GM19035 (cell line): ENCODE data around the gene SLC5A10.
A peak's percentile ranks its signal among the peaks of the same experiment; 100 is the strongest.
"Not testable (repeated sequence)": the region's sequence is repeated elsewhere in the genome, so short reads cannot be mapped to it uniquely, and the experiment has no call there.

ENCODE experiments used
- ATAC-seq: cut with Tn5 transposase; IDR thresholded peaks from one replicate; pipeline ENCODE4 v1.9.1; 2021; ENCODE audit not compliant: unreplicated experiment

The SLC5A10 gene

DNA sequence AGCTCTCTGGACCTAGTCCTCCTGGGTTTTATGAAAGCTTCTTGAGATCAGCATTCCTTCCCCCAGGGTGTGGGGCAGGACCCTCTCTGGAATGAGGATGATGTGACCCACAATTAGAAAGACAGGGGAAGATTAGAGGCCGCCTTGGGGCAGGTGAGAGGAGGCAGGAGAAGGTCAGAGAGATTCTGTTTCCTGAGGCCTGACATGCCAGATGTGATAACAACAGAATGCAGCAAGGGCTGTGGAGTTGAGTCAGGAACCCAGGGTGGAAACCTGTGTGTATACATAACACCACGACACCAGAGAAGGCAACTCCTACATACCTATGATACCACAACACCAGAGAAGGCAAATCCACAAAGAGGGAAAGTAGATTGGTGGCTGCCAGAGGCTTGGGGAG lies 5.4 kb upstream of the SLC5A10 start:
- no peak for ATAC-seq

DNA sequence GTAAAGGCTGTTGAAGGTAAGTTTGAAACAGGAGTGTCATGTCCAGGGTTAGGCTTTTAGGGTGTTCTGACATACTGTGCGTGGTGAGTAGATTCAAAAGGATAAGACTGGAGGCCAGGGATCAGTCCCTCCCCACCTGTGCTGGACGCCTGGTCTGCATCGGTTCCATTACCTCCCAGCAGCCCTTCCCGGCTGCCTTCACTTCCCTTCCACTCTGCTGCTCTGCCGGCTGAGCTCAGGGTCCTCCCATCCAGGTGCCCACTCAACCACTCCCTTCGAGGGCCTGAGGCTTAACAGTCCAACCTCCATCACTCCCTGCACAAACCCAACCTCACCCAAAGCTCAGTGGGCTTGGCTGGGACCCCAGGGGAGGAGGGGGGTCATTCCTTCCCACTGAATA lies 4.1 kb upstream of the SLC5A10 start:
- no peak for ATAC-seq

DNA sequence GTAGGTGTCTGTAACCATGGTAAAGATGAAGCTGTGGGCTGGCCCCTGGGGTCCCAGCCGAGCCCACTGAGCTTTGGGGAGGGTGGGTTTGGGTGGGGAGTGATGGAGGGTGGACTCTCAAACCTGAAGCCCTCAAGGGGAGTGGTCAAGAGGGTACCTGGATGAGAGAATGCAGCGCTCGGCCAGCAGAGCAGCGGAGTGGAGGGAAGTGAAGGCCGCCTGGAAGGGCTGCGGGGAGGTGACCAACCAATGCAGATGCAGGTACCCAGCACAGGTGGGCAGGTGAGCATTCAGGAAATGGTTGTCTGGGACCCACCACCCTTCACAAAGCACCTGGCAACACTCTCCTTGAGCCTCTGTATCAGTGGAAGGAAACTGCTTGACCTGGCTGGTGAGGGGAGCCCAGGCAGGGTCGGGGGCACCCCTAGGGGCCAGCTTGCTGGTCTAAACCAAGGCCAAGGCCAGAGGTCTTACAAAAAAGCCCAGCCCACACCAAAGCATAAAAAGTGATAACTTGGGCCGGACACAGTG lies 3.4 kb upstream of the SLC5A10 start:
- ATAC-seq, result no peak

DNA sequence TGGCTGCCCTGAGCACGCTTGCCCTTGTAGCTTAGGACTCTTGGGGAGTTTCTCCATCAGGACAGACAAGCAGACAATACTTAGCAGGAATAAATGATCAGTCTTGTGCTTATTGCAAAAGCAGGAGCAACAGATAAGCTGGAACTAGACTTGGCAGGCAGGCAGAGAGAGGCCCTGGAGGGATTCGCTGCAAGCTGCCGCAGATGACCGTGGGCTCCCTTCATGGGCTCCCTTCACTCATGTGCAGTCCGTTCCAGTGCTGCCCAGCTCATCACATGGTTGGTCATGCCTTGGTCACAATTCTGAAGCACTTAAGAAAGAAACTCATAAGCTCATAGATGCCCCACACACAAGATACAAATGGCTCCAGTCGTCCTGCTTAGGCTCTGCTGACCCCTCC lies 2.4 kb upstream of the SLC5A10 start:
- ATAC-seq, result no peak

DNA sequence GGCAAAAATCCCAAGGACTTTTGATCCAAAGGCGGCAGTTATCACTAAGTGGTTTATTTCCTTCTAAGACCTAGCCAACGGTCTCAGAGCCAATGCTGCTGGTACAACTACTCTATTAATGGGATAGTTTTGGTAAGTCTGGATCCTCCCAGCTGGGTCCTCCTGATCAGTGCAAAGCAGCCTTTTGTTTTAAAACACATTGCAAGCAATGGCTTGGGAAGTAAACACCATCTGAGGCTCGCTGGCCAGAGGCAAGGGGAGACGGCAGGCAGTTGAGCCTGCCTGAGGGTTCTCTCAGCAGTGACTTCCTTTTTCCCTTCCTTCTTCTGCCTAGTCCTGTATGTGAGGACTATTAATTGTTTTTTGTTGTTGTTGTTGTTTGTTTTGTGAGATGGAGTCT lies 1.6 kb upstream of the SLC5A10 start:
- ATAC-seq, result no peak

DNA sequence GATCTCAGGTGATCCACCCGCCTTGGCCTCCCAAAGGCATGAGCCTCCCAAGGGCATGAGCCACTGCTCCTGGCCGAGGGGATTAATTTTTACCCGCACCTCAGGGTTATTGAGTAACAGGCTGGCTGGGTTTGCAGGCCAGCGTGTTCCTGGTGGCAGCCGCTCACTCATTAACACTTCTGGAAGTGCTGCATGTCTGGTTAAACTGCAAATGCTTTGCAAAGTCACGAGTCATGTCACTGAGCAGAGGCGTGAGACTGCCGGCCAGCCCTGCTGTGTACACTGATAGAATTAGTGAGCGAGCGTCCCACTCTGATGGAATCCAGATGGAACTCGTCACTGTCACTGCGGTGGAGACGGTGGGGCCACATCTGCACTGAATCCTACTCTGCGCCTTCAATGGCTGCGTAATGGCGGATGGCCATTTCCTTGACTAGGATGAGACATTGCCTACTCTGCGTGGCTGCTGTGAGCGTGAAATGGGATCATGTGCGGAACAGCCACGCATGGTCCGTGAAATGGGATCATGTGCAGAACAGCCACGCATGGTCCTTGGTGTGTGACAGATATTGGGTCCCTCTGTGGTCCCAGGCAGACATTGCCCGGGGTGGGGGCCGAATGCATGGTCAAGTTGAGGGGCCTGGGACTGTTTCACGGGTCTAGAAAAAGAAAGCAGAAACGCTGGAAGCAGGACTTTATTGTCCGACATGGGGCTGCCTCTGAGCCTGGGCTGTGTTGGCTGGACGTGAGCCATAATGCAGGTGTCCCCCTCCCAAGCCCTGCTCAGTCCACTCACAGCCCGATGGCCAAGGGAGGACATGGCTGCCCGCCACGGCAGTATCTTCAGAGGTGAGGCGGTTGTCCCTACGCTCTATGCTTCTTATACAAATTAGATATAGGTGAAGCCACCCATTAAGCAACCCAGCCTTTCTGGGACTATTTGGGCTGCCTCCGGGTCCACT lies 740 bp upstream of the SLC5A10 start:
- no peak for ATAC-seq

DNA sequence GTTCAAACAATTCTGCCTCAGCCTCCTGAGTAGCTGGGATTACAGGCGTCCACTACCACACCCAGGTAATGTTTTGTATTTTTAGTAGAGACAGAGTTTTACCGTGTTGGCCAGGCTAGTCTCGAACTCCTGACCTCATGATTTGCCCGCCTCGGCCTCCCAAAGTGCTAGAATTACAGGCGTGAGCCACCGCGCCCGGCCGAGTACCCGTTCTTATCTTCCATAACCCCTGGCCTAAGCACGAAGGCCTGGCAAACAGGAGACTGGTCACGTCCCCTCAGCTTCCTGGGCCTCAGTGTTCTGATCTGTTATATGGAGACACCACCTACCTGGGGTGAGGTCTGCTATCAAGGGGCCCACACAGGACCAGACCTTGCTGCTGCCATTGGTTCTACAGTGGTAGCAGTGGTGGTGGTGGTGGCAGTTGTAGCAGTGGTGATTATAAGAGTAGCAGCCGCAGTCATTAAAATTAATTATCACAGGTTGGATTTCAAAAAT lies 1.3 kb downstream of the SLC5A10 start:
- no peak for ATAC-seq

DNA sequence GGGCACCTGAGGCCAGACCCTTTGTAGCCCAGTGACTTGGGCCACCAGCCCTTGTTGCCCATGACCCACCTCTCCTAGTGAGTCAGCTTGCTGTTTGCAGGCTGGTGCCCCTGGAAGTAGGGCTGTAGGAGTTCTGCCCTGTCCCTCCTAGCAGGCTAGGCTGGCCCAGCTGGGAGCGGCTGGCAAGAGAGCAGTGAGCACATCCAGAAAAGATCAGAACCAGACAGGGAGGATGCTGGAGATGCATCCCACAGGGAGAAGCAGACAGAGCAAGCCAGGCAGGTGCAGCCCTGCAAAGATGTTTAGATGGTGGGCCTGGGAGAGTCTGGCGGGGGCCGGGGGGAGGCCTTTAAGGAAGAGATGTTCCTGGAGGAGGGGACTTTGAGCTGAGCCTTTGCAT lies 2.4 kb downstream of the SLC5A10 start:
- ATAC-seq, result no peak

DNA sequence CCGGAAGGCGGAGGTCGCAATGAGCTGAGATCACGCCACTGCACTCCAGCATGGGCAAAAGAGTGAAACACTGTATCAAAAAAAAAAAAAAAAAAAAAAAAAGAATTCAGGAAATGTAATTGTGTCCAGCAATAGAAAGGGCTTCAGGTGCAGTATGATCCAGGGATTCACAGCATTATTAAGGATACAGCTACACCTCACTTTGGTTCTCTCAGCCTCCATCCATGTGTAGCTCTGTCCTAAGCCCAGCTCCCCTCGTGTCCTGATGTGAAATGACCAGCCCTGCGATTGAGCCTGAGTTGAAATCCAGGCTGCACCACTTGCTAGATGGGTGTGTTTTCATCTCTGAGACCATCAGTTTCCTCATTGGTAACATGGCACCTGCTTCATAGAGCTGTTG lies 3.0 kb downstream of the SLC5A10 start:
- ATAC-seq, result no peak

DNA sequence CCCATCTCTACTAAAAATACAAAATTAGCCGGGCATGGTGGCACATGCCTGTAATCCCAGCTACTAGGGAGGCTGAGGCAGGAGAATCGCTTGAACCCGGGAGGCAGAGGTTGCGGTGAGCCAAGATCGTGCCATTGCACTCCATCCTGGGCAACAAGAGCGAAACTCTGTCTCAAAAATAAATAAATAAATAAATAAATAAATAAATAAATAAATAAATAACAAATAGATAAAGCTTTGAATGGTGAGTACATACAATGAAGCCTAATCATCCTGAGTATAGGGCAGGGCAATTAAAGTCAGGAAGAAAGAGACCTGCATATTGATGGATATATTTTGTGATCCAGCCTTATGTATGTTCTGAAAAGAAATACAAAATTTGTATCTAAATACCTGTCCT lies 4.1 kb downstream of the SLC5A10 start:
- not testable (repeated sequence) for ATAC-seq

DNA sequence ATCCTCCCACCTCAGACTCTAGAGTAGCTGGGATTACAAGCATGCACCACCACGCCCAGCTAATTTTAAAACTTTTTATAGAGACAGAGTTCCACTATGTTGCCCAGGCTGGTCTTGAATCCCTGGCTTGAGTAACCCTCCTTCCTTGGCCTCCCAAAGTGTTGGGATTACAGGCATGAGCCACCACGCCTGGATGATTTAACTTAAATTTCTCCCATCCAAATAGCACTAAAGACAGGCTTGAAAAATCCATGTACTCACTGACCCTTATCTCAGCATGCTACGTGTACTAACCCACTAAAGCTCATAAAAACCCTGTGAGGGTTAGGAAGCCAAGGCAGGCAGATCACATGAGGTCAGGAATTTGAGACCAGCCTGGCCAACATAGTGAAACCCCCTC lies 4.6 kb downstream of the SLC5A10 start:
- ATAC-seq, result no peak

DNA sequence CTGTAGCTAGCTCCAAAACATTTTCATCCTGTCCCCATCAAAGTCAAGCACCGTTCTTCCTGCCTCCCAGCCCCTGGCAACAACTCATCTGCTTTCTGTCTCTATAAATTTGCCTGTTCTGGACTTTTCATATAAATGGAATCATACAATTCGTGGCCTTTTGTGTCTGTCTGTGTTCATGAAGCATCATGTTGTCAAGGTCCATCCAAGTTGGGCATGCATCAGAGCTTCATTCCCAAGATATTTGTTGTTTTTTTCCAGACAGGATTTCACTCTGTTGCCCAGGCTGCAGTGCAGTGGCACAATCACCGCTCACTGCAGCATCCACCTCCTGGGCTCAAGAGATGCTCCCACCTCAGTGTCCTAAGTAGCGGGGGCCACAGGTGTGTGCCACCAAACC lies 5.9 kb downstream of the SLC5A10 start:
- ATAC-seq, result no peak

DNA sequence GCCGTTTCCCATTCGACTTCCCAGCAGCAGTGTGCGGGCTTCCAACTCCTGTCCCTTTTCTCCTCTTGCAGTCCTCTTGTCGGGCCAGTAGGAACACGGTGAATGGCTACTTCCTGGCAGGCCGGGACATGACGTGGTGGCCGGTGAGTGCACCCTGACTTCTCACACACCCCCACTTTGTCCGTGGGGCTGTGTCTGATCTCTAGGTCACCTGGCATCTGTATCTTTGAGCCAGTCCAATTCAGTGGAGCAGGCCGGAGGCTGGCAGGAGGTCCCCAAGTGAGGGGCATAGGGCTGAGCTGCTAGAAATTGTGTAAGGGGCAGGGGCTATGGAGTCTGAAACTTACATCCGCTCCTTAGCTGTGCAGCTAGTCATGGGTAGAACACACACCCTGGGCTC lies 6.6 kb downstream of the SLC5A10 start:
- ATAC-seq, result no peak

DNA sequence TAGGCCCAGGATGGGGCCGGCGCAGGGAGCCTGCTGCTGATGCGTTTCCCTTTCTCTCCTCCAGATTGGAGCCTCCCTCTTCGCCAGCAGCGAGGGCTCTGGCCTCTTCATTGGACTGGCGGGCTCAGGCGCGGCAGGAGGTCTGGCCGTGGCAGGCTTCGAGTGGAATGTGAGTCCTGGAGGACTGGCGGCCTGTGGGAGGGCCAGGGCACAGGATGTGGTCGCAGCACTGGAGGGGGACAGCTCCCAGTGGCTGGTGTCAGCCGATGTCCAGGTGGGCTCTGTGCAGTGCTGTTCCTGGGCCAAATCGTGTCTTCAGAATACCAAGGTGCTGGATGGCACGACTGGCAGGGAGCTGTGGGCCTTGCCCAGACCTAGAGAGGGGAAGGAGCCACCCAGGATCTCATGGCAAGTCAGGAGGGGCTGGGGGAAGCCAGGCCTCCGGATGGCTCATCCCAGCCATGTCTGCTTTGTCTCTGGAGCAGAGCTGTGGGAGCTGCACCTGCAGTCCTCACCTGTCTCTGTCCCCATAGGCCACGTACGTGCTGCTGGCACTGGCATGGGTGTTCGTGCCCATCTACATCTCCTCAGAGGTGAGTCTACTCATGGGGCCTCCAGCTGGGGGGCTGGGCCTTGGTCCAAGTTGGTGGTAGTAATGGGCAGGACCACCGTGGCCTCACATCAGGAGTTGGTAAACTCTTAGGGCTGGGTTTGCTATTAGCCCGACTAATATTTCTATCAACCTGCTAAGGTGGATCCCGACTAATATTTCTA lies 7.3 kb downstream of the SLC5A10 start:
- no peak for ATAC-seq

DNA sequence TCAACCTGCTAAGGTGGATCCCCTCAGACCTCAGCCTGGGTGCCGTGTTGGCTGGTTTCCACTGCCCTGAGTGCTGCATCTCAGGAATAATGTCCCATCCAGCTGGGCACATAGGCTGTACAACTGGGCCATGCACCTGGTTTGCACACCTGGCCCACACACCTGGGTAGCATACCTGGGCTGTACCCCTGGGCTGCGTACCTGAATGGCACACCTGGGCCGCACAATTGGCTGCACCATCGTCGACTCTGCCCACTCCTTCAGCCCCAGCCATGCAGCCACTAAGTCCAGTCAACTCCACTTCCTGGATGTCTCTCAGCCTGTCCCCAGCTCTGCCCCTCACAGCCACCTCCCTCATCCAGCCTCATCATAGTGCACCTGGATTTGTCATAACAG lies 7.9 kb downstream of the SLC5A10 start:
- ATAC-seq, result no peak

DNA sequence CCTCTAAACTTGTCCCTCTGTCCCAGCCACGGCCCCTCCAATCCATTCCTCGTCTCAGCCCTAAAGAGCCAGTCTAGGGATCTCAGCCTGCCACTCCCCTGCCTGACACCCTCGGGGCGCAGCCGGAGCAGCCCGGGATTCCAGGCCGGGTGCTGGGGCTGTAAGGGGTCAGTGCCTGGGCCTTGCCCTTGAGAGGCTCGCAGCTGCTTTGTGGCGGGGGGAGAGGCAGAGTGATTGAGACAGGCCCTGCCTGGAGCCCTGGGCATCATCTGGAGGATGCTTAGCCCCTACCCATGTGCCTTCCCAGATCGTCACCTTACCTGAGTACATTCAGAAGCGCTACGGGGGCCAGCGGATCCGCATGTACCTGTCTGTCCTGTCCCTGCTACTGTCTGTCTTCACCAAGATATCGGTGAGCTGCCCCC lies 8.3 kb downstream of the SLC5A10 start:
- no peak for ATAC-seq

DNA sequence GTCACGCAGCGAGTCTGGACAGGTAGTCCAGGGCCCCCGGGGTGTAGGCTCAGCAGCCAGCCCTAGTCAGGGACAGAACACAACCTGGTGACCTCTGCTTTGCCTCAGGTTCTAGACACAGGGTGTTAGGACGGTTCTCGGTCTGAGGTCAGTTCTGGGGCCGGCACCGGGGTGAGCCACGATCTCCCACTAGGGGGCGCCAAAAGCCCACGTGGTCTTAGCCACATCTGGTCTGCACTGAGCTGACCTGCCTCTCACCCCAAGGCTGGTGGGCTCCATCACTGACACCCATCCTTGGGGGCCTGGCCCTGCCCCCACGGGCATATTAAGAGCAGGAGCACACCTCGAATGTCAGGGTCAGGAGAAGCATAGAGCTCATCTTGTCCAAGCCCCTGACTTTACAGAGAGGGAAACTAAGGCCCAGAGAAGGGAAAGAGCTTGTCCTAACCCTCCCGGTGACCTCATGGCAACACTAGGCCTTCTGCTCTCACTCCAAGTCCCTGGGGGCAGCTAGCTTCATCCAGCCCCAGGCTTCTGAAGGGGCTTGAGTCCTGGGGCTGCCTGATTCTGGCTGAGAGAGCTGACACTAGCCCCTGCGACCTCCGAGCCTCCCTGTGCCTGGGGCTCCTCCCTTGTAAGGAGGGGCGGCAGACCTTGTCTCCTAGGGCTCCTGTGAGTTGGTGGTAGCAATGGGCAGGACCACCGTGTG lies 9.0 kb downstream of the SLC5A10 start:
- peak; percentile 80 for ATAC-seq

DNA sequence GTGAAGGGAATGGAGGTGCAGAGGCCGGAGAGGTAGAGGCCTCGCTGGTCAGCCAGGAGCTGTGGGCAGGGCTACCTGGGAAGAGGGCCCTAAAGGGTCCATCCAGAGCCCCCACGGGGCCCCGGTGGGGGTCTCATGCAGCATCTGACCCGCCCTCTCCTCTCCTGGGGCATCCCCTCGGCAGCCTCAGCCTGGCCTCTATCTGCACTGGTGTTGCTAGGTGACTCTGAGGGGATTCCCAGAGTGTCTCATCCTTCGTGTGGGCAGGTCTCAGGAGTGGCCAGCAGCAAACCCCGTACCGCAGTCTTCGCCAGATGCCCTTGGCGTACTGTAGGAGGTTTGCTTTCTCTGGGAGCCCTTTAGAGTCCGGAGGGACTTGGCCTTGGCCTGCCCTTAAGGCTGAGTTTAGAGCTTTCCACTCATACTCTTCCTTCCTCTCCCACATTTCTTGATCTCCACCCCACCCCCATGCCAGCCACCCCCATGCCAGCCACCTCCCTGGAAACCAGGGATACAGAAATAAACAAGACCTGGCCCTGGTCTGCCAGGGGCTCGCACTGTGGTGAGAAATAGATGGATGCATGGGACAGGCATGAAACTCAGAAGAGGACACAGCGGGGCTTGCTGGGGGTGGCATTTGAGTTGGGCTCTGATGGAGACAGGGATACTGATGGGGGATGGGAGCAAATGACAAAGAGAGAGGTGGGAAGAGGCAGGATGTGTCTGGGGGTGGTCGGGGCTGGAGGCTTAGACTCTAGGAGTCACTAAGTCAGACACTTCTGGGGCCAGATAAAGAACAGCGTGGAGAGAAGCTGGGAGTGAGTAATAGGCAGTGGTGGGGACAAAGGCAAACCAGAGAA lies 9.9 kb downstream of the SLC5A10 start:
- ATAC-seq, result no peak

DNA sequence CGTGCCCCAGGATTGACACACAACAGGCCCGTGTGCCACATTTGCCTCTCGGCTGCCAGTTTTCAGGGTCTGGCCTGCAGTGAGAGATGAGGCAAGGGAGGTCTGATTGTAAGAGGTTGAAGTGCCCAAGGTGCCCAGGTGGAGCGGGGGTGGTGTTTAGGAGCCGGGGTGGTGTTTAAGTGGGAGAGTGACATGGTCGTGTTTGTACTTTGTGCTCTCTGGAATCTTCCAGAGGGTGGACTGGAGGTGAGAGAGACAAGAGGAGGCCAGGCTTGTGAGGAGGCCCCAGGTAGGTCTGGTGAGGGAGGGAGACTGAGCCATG lies 10.5 kb downstream of the SLC5A10 start:
- no peak for ATAC-seq
